CD14-positive monocyte (primary cell): ENCODE measurements around the gene APBA2. TPM values are rescaled to one million over a fixed set of nuclear protein-coding genes. Genes with fewer than 3 reads are reported as not detected.

ENCODE experiments used
- DNase-seq, 3 donors: peaks; one replicate each; pipeline ENCODE4 v3.0.0-alpha.2; 2011 to 2022
- H2AFZ ChIP-seq: 2 replicates; pipeline ENCODE4 v1.6.0; 2012; ENCODE audit warnings: mild to moderate bottlenecking, low read depth, low read length, inconsistent platforms; ENCODE audit not compliant: insufficient read depth, poor library complexity, severe bottlenecking
- H3K27ac ChIP-seq, 2 donors: 1 replicate in 1 of 2; 2 replicates in 1 of 2; pipeline ENCODE4 v1.5.1; 2012 to 2013; ENCODE audit warnings: low read length in 2 of 2, control low read depth in 1 of 2, inconsistent platforms in 1 of 2, low read depth in 1 of 2, mild to moderate bottlenecking in 1 of 2
- H3K27me3 ChIP-seq, 2 donors: one replicate each; pipeline versions ENCODE4 v1.6.0 to v1.6.1; 2011 to 2013; ENCODE audit warnings: low read length in 2 of 2; ENCODE audit not compliant: control insufficient read depth in 2 of 2, insufficient read depth in 2 of 2
- H3K36me3 ChIP-seq, 2 donors: replicated peaks in 1 of 2; 1 replicate in 1 of 2; 2 replicates in 1 of 2; pipeline versions ENCODE4 v1.5.1 to v1.6.1; 2012 to 2013; ENCODE audit warnings: low read length in 2 of 2, control low read depth in 1 of 2, inconsistent platforms in 1 of 2, mild to moderate bottlenecking in 1 of 2; ENCODE audit not compliant: insufficient read depth in 2 of 2, control insufficient read depth in 1 of 2
- H3K4me1 ChIP-seq, 2 donors: 1 replicate in 1 of 2; 2 replicates in 1 of 2; pipeline versions ENCODE4 v1.5.1 to v1.6.1; 2012 to 2013; ENCODE audit warnings: low read length in 2 of 2, control low read depth in 1 of 2, inconsistent platforms in 1 of 2, mild to moderate bottlenecking in 1 of 2, moderate library complexity in 1 of 2; ENCODE audit not compliant: insufficient read depth in 2 of 2, control insufficient read depth in 1 of 2
- H3K4me2 ChIP-seq: replicated peaks from 2 replicates; pipeline ENCODE3; 2012; ENCODE audit warnings: low read length, moderate library complexity, mild to moderate bottlenecking; ENCODE audit not compliant: poor library complexity, severe bottlenecking; ENCODE audit errors: extremely low read depth
- H3K4me3 ChIP-seq, 3 experiments: fragments of 200-600 bp in 1 of 3; sonication (generic) in 1 of 3; replicated peaks in 1 of 3; 1 replicate in 2 of 3; 2 replicates in 1 of 3; pipeline ENCODE4 v1.5.1; 2011 to 2013; ENCODE audit warnings: low read length in 3 of 3, mild to moderate bottlenecking in 3 of 3, control low read depth in 2 of 3, low read depth in 2 of 3, inconsistent platforms in 1 of 3, moderate library complexity in 1 of 3
- H3K79me2 ChIP-seq: 2 replicates; pipeline ENCODE4 v1.6.0; 2012; ENCODE audit warnings: mild to moderate bottlenecking, control low read depth, inconsistent platforms, low read length, moderate library complexity; ENCODE audit not compliant: insufficient read depth
- H3K9ac ChIP-seq: 2 replicates; pipeline ENCODE4 v1.6.0; 2017; ENCODE audit warnings: low read length, mild to moderate bottlenecking; ENCODE audit not compliant: insufficient read depth, poor library complexity, severe bottlenecking
- H3K9me3 ChIP-seq, 2 donors: replicated peaks in 1 of 2; 1 replicate in 1 of 2; 2 replicates in 1 of 2; pipeline versions ENCODE4 v1.5.1 to v1.6.1; 2012 to 2013; ENCODE audit warnings: low read length in 2 of 2, control low read depth in 1 of 2; ENCODE audit not compliant: control insufficient read depth in 1 of 2, insufficient read depth in 1 of 2
- H4K20me1 ChIP-seq: 2 replicates; pipeline ENCODE4 v1.6.0; 2012; ENCODE audit warnings: mild to moderate bottlenecking, low read length, control low read depth, moderate library complexity; ENCODE audit not compliant: insufficient read depth
- H3K27ac Mint-ChIP-seq, 7 donors: one replicate each; pipeline ENCODE4 v1.8.0; 2020; ENCODE audit warnings: mild to moderate bottlenecking in 7 of 7, mixed read lengths in 7 of 7, moderate library complexity in 6 of 7, inconsistent platforms in 2 of 7
- H3K27me3 Mint-ChIP-seq, 3 donors: one replicate each; pipeline ENCODE4 v1.8.0; 2021 to 2022; ENCODE audit warnings: low read depth in 3 of 3, mild to moderate bottlenecking in 3 of 3, mixed read lengths in 3 of 3, moderate library complexity in 3 of 3, inconsistent platforms in 1 of 3
- H3K36me3 Mint-ChIP-seq, 2 donors: one replicate each; pipeline ENCODE4 v1.8.0; 2020; ENCODE audit warnings: mixed read lengths in 2 of 2, inconsistent platforms in 1 of 2, mild to moderate bottlenecking in 1 of 2
- H3K4me1 Mint-ChIP-seq: one replicate; pipeline ENCODE4 v1.8.0; 2020; ENCODE audit warnings: mild to moderate bottlenecking, mixed read lengths
- H3K4me3 Mint-ChIP-seq, 2 donors: one replicate each; pipeline ENCODE4 v1.8.0; 2020; ENCODE audit warnings: mild to moderate bottlenecking in 2 of 2, mixed read lengths in 2 of 2, moderate library complexity in 1 of 2
- H3K9me3 Mint-ChIP-seq, 7 donors: one replicate each; pipeline ENCODE4 v1.8.0; 2020 to 2022; ENCODE audit warnings: mixed read lengths in 7 of 7, mild to moderate bottlenecking in 6 of 7, moderate library complexity in 6 of 7, inconsistent platforms in 2 of 7
- WGBS: methylation state at CpG from one replicate; pipeline ENCODE4 v1.1.5; 2013; ENCODE audit warnings: missing lambda C conversion rate; ENCODE audit not compliant: insufficient coverage; 5-methylcytosine and 5-hydroxymethylcytosine counted together
- intact Hi-C, 2 donors: fragments of 100-400 bp; cut with micrococcal nuclease; formaldehyde crosslinking; loops; one replicate each; pipeline versions ENCODE4 v1.15.0 to v1.15.1; 2023
- polyA plus RNA-seq, 3 donors: library from polyadenylated mRNA; depleted of rRNA in 1 of 3; unstranded in 2 of 3; stranded (reverse) in 1 of 3; fragments of 300-500 nt in 2 of 3; fragments of >200 nt in 1 of 3; fragmentation: Illumina TruSeq in 2 of 3; gene quantifications; 1 replicate in 2 of 3; 2 replicates in 1 of 3; pipeline ENCODE4 v1.2.3, GENCODE V29; 2012 to 2021
- TF ChIP-seq, protein P1 (sequence below): fragments of 200-600 bp; IDR thresholded peaks from one replicate; pipeline ENCODE4 v1.8.0; 2022; ENCODE audit warnings: antibody characterized with exemption, mild to moderate bottlenecking

Gene APBA2
- polyA plus RNA-seq, 3 donors = 0.30 TPM; not detected in 2

DNA sequence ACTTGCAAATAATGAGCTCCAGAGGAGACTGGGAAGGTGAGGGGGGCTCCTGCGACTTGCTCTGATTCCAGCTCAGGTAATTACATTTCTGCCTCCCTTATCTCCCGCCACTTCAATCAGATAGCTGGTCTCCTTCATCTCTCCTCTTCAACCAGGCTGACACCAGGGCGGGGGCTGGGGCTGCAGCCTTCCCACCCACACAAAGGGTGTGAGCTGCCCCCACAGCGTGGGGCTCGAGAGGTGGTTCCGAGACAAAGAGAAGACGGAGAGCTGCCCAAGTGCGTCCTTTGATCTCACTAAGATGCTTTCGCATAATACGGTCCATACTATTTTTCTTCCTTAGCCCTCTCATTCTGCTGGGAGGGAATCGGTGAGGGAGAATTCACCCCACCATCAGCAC lies 244.2 kb downstream of the APBA2 start:
- 85% methylated on average over 4 of the region's 11 CpGs for WGBS
- intact Hi-C loops = no loop called here

DNA sequence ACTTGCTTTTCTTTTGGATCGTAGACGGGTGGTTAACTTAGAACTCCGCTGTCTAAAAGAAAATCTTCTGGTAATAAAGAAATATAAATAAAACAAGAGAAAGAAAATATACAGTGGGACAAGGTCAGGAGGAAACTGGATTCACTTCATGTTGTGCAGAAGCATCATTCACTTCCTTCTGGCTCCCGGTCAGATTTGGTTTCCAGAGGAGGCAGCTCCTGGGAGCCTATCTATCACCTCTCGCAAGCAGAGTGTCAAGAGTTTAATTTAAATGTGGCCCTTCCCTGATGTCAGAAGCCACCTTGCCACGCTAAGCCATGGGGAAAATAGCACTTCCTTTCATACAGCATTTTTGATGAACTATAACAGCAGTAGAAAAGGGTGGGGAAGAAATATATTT lies 244.7 kb downstream of the APBA2 start:
- Histone ChIP-seq H3K4me2 (no peak overlapping the region), H3K36me3 (no peaks in the 10 kb centered on the region), H3K9me3 (no peaks in the 10 kb centered on the region), H3K27ac (no peak overlapping the region), H3K4me1 (no peaks in the 10 kb centered on the region), H2AFZ (no peak overlapping the region), H3K27me3 (no peaks in the 10 kb centered on the region), H3K79me2 (no peaks in the 10 kb centered on the region), H3K4me3 (no peak overlapping the region), H3K9ac (no peak overlapping the region), H4K20me1 (no peaks in the 10 kb centered on the region)
- TF ChIP-seq, protein P1, sequence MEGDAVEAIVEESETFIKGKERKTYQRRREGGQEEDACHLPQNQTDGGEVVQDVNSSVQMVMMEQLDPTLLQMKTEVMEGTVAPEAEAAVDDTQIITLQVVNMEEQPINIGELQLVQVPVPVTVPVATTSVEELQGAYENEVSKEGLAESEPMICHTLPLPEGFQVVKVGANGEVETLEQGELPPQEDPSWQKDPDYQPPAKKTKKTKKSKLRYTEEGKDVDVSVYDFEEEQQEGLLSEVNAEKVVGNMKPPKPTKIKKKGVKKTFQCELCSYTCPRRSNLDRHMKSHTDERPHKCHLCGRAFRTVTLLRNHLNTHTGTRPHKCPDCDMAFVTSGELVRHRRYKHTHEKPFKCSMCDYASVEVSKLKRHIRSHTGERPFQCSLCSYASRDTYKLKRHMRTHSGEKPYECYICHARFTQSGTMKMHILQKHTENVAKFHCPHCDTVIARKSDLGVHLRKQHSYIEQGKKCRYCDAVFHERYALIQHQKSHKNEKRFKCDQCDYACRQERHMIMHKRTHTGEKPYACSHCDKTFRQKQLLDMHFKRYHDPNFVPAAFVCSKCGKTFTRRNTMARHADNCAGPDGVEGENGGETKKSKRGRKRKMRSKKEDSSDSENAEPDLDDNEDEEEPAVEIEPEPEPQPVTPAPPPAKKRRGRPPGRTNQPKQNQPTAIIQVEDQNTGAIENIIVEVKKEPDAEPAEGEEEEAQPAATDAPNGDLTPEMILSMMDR = no peak
- H3K36me3 Mint-ChIP-seq = no peaks in the 10 kb centered on the region
- no peak overlapping the region for H3K4me3 Mint-ChIP-seq
- H3K27ac Mint-ChIP-seq = no peak overlapping the region
- peaks cover 4 to 6% (median 6%) of the 10 kb centered on the region in 3 donors for H3K27me3 Mint-ChIP-seq
- no peaks in the 10 kb centered on the region for H3K9me3 Mint-ChIP-seq
- 0% methylated on average over 1 of the region's 6 CpGs for WGBS
- no peak for DNase-seq
- intact Hi-C loops = no loop called here
- peaks cover 3% of the 10 kb centered on the region for H3K4me1 Mint-ChIP-seq

More for the DNA sequence above, 244.2 kb downstream of the APBA2 start:
- Mint-ChIP-seq H3K4me1 (peaks cover 3% of the 10 kb centered on the region), H3K27ac (peak overlapping the region in 1 of 7 donors; percentile 58), H3K36me3 (no peaks in the 10 kb centered on the region), H3K9me3 (no peaks in the 10 kb centered on the region), H3K4me3 (no peak overlapping the region), H3K27me3 (peaks cover 4 to 6% (median 6%) of the 10 kb centered on the region in 3 donors)
- H3K27me3 ChIP-seq = no peaks in the 10 kb centered on the region
- no peak overlapping the region for H2AFZ ChIP-seq
- no peaks in the 10 kb centered on the region for H3K36me3 ChIP-seq
- no peak overlapping the region for H3K4me3 ChIP-seq
- no peaks in the 10 kb centered on the region for H3K79me2 ChIP-seq
- TF ChIP-seq, protein P1 = no peak
- no peaks in the 10 kb centered on the region for H3K9me3 ChIP-seq
- H3K4me2 ChIP-seq = no peak overlapping the region
- H3K27ac ChIP-seq = no peak overlapping the region
- no peak for DNase-seq
- no peak overlapping the region for H3K9ac ChIP-seq
- H3K4me1 ChIP-seq = no peaks in the 10 kb centered on the region
- H4K20me1 ChIP-seq = no peaks in the 10 kb centered on the region
